ENCODE measurements around the gene AMH.

Gene AMH

GRCh38 chr19:2221250-2221831 lies 27.8 kb upstream of the AMH start:
- no peak for DNase-seq

- DNase-seq = no peak
Observed at GRCh38 chr19:2221918-2222317, 27.2 kb upstream of the AMH start.

GRCh38 chr19:2223391-2223790 lies 25.7 kb upstream of the AMH start:
- no peak for DNase-seq

GRCh38 chr19:2223959-2224358 lies 25.2 kb upstream of the AMH start:
- peak in 2 of 5 experiments; percentile 13 to 68 for DNase-seq

- no peak for DNase-seq
Observed at GRCh38 chr19:2224754-2225349, 24.3 kb upstream of the AMH start.

- no peak for DNase-seq
Observed at GRCh38 chr19:2225415-2226050, 23.6 kb upstream of the AMH start.

- no peak for DNase-seq
Observed at GRCh38 chr19:2226051-2226839, 22.9 kb upstream of the AMH start.

GRCh38 chr19:2226840-2227360 lies 22.2 kb upstream of the AMH start:
- no peak for DNase-seq

- no peak for DNase-seq
Observed at GRCh38 chr19:2227415-2228156, 21.5 kb upstream of the AMH start.

GRCh38 chr19:2228157-2229030 lies 20.7 kb upstream of the AMH start:
- DNase-seq = no peak

GRCh38 chr19:2229103-2230032 lies 19.8 kb upstream of the AMH start:
- DNase-seq = no peak

- DNase-seq = no peak
Observed at GRCh38 chr19:2230033-2230531, 19.0 kb upstream of the AMH start.

GRCh38 chr19:2230807-2231533 lies 18.2 kb upstream of the AMH start:
- no peak for DNase-seq

- DNase-seq = no peak
Observed at GRCh38 chr19:2231621-2232221, 17.4 kb upstream of the AMH start.

- no peak for DNase-seq
Observed at GRCh38 chr19:2232286-2233151, 16.6 kb upstream of the AMH start.

- no peak for DNase-seq
Observed at GRCh38 chr19:2233601-2234280, 15.4 kb upstream of the AMH start.

GRCh38 chr19:2234996-2235380 lies 14.1 kb upstream of the AMH start:
- DNase-seq = no peak

Measured in T-helper 2 cell (primary cell).